ENCODE data around the gene SERPINB8. TPM values are rescaled to one million over a fixed set of nuclear protein-coding genes. Genes with fewer than 3 reads are reported as not detected.

Gene SERPINB8
- total and polyA plus RNA-seq, 9 of the 15 experiments (the other 6 are each of a cell fraction or from before 2014, with no cell fraction given) = 0.05 to 0.19 (median 0.09) TPM

- TF ChIP-seq REST (IDR thresholded peaks at IDR 0.05; ENCODE audit: borderline replicate concordance) = peak; percentile 8; the same call in 1 of the 2 replicates
- TF ChIP-seq REST (CRISPR knock-in tag; IDR thresholded peaks at IDR 0.05; ENCODE audit: low read depth) = no peak
- peak; percentile 56 to 66 for TF ChIP-seq RAD21 (CRISPR knock-in tag; conservative IDR thresholded peaks at IDR 0.05 in 1 of 2, IDR thresholded peaks at IDR 0.05 in 1 of 2)
- no peak for TF ChIP-seq BCL6 (CRISPR knock-in tag; IDR thresholded peaks at IDR 0.05)
- no peak for TF ChIP-seq FUS (optimal IDR thresholded peaks at IDR 0.05; ENCODE audit: low read depth, low read length)
- TF ChIP-seq CTCFL (IDR thresholded peaks at IDR 0.05; ENCODE audit: borderline replicate concordance, insufficient read depth, low read depth, low read length, poor library complexity, severe bottlenecking) = no peak
- peak in 1 of 2 experiments; percentile 44; a peak in 1 of 4 replicates for TF ChIP-seq TEAD1 (CRISPR knock-in tag; IDR thresholded peaks at IDR 0.05)
- TF ChIP-seq, protein P1, sequence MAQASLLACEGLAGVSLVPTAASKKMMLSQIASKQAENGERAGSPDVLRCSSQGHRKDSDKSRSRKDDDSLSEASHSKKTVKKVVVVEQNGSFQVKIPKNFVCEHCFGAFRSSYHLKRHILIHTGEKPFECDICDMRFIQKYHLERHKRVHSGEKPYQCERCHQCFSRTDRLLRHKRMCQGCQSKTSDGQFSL (CRISPR knock-in tag; IDR thresholded peaks at IDR 0.05) = no peak
- TF ChIP-seq, protein P1 (tag; IDR thresholded peaks at IDR 0.05) = no peak
- TF ChIP-seq POLR2B (IDR thresholded peaks at IDR 0.05; ENCODE audit: low read depth, partially characterized antibody) = no peak
- no peak for TF ChIP-seq MYNN (IDR thresholded peaks at IDR 0.05)
- no peak for TF ChIP-seq MYNN (CRISPR knock-in tag; IDR thresholded peaks at IDR 0.05)
- TF ChIP-seq NBN (IDR thresholded peaks at IDR 0.05; ENCODE audit: low read depth) = no peak
- TF ChIP-seq, protein P2, sequence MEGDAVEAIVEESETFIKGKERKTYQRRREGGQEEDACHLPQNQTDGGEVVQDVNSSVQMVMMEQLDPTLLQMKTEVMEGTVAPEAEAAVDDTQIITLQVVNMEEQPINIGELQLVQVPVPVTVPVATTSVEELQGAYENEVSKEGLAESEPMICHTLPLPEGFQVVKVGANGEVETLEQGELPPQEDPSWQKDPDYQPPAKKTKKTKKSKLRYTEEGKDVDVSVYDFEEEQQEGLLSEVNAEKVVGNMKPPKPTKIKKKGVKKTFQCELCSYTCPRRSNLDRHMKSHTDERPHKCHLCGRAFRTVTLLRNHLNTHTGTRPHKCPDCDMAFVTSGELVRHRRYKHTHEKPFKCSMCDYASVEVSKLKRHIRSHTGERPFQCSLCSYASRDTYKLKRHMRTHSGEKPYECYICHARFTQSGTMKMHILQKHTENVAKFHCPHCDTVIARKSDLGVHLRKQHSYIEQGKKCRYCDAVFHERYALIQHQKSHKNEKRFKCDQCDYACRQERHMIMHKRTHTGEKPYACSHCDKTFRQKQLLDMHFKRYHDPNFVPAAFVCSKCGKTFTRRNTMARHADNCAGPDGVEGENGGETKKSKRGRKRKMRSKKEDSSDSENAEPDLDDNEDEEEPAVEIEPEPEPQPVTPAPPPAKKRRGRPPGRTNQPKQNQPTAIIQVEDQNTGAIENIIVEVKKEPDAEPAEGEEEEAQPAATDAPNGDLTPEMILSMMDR (IDR thresholded peaks at IDR 0.05 in 2 of 3, conservative IDR thresholded peaks at IDR 0.05 in 1 of 3; ENCODE audit: insufficient read depth in 2 of 3, low read depth in 1 of 3, low read length in 3 of 3) = peak; percentile 47 to 65 (median 56)
- TF ChIP-seq SRSF1 (IDR thresholded peaks at IDR 0.05; ENCODE audit: low read depth, low read length) = no peak
These were observed 9.6 kb downstream of the SERPINB8 start (continued) for GRCh38 chr18:63979409-63979920.
